Renal pelvis (tissue), 4 donors: ENCODE measurements around the gene MITF. TPM values are rescaled to one million over a fixed set of nuclear protein-coding genes. Genes with fewer than 3 reads are reported as not detected.

Source experiments
- DNase-seq: peaks from one replicate; pipeline ENCODE4 v3.0.0-alpha.2; 2013
- polyA plus RNA-seq, 3 donors: library from polyadenylated mRNA; unstranded; fragments of 120-200 nt; gene quantifications; one replicate each; pipeline ENCODE4 v1.2.1, GENCODE V29; 2013; ENCODE audit not compliant: insufficient read length in 3 of 3

Gene MITF
- polyA plus RNA-seq, 3 donors = 35.5 to 51.3 (median 40.4) TPM

GRCh38 chr3:69944931-69945493 is 205.7 kb downstream of the MITF start:
- no peak for DNase-seq

GRCh38 chr3:69948246-69948862 is 209.1 kb downstream of the MITF start:
- peak; percentile 50 for DNase-seq

DNA sequence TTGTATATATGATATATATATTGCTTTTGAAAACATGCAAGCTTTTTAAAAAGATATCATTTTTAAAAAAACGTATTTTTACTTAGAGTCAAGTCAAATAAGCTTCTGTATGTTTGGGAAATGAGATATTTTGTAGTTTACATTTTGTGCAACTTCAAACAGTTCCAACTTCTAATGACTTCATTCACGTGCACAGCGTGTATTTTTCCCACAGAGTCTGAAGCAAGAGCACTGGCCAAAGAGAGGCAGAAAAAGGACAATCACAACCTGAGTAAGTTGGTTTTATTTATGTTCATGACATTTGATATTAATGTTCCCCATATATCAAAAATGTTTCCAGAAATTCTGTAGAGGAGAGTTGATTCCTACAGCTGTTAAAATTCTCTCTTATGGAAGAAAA is 212.4 kb downstream of the MITF start:
- DNase-seq = no peak

DNA sequence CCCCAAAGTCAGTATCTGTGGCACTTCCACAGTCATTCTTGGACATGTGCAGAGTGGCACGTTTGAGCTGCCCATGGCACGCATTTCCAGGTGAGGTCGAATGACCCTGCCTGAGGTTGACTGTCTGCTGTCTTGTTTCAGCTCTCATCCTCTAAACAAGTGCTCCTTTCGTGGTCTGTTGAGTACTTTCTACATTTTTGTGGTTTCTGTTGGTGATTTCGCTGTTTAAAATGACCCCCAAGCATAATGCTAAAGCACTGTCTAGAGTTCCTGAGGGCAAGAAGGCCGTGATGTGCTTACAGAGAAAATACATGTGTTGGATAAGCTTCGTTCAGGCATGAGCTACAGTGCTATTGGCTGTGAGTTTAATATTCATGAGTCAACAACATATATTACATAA is 220.3 kb downstream of the MITF start:
- no peak for DNase-seq

DNA sequence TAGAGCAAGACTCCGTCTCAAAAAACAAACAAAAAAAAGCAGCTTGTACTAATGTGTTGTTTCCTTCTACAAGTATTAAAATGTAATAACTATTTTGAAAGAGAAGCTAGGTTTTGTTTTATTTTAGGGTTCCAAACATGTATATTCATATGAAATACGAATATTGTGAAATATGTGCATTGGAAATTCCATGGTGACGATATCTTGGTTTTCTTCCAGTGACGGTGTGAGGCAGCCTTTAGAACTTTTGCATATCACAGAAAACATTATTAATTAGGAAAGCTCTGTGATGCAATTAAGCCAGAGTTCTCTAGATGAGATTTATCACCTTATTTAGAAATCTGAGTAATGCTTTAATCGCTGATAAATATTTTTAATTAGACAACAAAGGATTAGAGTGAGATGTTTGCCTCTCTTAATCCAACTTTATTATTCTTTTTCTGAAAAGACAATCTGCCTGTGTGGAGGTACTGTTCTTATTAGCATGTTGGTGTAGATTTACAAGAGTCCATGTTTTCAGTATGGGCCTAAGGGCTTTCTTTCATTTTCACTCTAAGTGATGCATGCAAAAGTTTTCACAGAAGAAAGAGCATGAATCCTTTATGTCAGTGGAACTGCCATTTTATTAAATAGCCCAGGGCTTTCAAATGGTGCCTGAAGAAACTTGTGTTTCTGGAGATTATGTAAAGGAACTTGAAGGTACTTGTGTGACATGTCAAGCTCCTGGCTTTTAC is 222.6 kb downstream of the MITF start:
- no peak for DNase-seq

GRCh38 chr3:69963643-69964042 is 224.4 kb downstream of the MITF start:
- DNase-seq = no peak

GRCh38 chr3:69967156-69967555 is 227.9 kb downstream of the MITF start:
- no peak for DNase-seq

DNA sequence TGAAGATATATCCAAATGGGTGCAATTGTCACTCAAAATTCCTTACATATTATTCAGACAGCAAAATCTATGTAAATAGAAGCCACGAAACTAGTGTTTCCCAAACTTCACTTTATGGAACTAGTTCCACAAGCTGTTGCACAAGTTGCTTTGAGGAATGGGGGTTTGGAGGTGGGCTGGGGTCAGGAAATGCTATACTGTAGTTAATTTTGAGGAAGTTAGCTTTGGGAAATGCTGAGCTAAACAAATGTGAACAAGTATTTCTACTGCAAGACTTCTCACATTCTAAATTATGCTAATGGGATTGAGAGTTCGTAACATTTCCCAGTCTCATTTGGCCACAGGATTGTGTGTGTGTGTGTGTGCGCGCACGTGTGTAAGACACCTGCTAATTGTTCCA is 231.6 kb downstream of the MITF start:
- no peak for DNase-seq

GRCh38 chr3:69972672-69973071 is 233.4 kb downstream of the MITF start:
- DNase-seq = no peak

DNA sequence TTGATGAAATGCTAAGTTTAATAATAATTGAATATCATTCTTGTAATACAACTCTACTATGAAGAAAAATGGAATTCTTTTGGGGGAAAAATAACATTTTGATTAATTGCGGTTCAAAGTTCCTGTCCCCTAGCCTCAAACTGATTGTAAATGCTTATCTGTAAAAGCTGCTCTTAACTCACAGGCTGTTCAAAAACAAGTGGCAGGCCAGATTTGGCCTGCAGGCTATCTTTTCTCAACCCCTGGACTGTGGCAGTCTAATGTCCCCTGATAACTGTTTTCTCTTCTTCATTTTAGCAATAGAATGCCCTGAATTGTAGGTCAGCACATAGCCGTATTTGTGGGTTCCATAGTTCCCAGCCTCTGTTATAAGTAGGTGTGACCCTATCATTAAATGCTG is 236.8 kb downstream of the MITF start:
- DNase-seq = no peak

- DNase-seq = no peak
These were observed 244.4 kb downstream of the MITF start for GRCh38 chr3:69983546-69984265.

- DNase-seq = no peak
These were observed 246.0 kb downstream of the MITF start for GRCh38 chr3:69985266-69985665.

GRCh38 chr3:69986419-69986818 is 247.2 kb downstream of the MITF start:
- DNase-seq = no peak

- DNase-seq = no peak
These were observed 248.6 kb downstream of the MITF start for GRCh38 chr3:69987833-69988232.

DNA sequence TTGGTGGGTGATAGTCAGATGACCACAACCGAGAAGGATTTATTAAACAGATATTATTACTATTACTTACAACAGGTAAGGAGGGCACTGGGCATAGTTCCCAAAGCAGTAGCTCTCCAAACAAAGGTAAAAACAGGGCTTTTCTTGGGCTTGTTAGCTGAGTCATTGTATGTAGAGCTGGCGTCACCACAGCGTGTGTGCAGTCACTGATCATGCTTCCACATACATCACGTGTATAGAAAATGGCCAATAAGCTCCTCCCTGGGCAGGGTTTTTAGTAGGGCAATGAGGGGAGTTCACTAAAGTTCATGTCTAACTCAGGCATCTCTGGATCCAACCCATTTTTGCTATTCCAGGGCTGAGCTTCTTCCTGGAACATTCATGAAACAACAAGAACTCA is 254.5 kb downstream of the MITF start:
- no peak for DNase-seq

DNA sequence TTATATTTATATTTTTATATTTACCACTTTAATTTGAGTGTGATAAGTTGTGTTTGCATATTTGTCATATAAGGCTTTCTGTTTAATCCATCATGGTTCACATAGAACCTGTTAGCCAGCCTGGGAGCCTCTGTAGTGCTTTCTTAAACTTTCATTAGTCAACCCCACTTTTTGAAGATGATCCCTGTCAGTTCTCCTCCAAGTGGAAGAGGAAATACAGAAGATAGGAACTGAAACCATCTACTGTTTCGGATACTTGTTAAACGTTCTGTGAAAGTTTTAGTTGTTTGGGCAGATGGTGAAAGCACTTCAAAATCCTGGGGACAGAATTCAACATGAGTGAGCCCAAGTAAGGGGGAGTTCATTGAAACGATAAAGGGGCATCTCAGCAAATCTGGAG is 255.7 kb downstream of the MITF start:
- DNase-seq = no peak

DNA sequence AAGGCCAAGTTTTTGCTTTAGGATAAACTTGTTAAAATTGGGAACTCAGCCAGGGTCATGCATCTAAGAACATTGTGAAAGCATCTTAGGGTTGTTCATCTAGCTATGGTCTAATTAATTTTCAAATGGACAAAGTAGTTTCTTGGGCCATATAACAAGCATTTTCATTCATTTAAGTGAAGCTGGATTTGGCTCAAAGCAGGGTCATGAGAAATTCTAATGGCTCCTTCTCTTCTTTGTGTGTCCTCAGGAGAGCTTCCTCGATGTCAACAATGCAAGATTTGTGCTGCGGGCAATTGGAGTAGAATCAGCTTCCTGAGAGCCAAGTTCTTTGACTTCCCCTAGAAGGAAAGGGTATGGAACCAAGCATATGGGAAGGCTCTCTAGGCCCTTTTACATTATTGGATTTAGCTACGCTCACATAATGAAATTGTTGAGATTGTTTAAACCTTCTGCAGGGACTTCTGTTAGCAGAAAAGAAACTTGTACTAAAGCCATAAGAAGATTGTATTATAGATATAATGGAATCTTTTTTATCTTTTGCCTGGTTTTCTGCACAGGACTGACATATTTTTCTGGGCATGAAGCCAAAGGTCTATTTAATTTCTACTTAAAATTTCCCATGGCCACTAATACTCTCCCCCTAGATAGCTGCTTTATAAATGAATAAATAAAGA is 258.5 kb downstream of the MITF start:
- DNase-seq = no peak

- no peak for DNase-seq
These were observed 259.5 kb downstream of the MITF start for GRCh38 chr3:69998759-69999139.

DNA sequence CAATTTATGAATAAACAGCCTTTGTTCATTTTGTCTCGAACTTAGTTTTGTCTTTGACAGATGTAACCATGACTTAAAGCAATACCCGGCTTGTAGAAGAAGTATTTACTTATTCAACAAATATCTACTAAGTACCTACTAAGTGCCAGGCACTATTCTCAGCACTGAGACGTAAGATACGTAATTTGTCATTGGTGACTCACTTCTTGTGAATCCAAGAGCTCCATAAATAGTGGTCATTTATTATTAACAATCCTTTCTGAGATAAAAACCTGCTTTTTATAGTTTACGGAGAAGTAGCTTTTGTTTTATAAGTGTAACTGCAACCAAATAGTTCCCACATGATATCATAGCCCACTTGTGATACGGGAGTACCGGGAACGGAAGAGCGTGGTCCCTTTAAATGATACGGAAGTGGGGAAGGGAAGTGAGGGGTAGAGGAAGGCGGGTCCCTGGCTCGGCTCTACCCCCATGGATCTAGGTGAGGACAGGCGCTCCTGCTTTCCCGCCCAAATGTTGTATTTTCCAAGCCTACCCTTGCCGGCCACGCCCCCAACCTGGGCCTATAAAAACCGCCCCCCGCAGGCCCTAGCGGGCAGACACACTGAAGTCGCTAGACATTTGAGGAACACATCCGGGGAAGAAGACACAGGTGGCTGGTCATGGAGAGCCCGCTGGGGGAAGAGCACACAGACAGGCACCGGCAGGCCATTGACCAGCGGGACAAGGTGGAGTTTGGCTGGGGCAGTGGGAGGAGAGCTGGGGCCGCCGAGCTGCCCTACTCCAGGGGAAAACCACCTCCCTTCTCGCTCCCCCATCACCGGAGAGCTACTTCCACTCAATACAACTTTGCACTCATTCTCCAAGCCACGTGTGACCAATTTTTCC is 260.1 kb downstream of the MITF start, which contains the start of gene SAMMSON:
TSS of gene SAMMSON (plus strand) at position 594 of the 888 bp plus-strand sequence.
- no peak for DNase-seq

- no peak for DNase-seq
These were observed 260.8 kb downstream of the MITF start for GRCh38 chr3:70000028-70000410.

DNA sequence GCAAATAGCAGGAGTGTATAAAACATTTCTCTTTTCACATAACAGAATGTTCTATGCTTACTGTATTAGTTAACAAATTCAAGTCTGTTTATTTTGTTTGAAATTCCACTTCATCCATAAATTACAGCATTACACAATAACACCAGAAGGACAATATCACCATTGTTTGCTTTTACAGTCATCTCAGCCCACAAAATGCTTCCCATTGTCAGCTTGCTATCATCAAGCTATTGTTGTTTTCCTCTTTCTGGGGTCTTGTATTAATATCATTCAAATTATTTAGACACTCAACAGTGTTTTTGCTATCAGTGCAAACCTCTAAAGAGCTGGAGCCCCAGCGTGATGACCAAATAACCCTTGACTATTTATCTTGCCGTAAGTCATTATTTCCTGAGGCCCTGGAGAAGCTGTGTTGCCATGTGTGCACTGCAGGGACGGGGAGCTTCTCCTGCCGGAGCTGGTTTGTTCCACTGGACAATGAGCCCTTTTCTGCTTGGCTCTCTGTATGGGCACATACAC is 261.4 kb downstream of the MITF start:
- DNase-seq = no peak
